ENCODE results near the gene EHBP1L1. TPM values are rescaled to one million over a fixed set of nuclear protein-coding genes. Genes with fewer than 3 reads are reported as not detected.

EHBP1L1 gene
- total and polyA plus RNA-seq, 5 donors from 2014 or later, result 7.8 to 143 (median 9.4) TPM

GRCh38 chr11:65574109-65574810 lies 1.6 kb upstream of the EHBP1L1 start:
- Mint-ChIP-seq H3K4me3 (peak overlapping the region; percentile 94 to 98 (median 95)), H3K36me3 (no peaks in the 10 kb centered on the region), H3K4me1 (peaks cover 0 to 73% (median 32%) of the 10 kb centered on the region in 4 donors), H3K27me3 (peaks cover 9% of the 10 kb centered on the region), H3K9me3 (peaks cover 0 to 2% (median 0%) of the 10 kb centered on the region in 7 donors), H3K27ac (peak overlapping the region; percentile 97 to 98 (median 97))
- DNase-seq, result peak; percentile 80 to 88 (median 86)
- Histone ChIP-seq H3K4me3 (ENCODE audit: low read depth, low read length) (peak overlapping the region; percentile 96), H3K9me3 (ENCODE audit: control insufficient read depth in 2 of 2, low read length in 2 of 2) (no peaks in the 10 kb centered on the region), H3K27me3 (ENCODE audit: control insufficient read depth, insufficient read depth, low read length) (no peaks in the 10 kb centered on the region), H3K36me3 (ENCODE audit: control insufficient read depth, insufficient read depth, low read length) (peaks cover 6% of the 10 kb centered on the region), H3K4me1 (ENCODE audit: control insufficient read depth, insufficient read depth, low read length, poor library complexity, severe bottlenecking) (peaks cover 80% of the 10 kb centered on the region), H3K27ac (ENCODE audit: insufficient read depth, low read length, poor library complexity, severe bottlenecking) (peak overlapping the region; percentile 100)
- ATAC-seq (ENCODE audit: low read depth in 2 of 2), result peak; percentile 26 to 29

GRCh38 chr11:65574811-65575567 lies 864 bp upstream of the EHBP1L1 start:
- peaks cover 0 to 2% (median 0%) of the 10 kb centered on the region in 7 donors for H3K9me3 Mint-ChIP-seq
- H3K4me1 Mint-ChIP-seq, result peaks cover 0 to 69% (median 28%) of the 10 kb centered on the region in 4 donors
- H3K4me3 ChIP-seq (ENCODE audit: low read depth, low read length), result peak overlapping the region; percentile 96
- peak overlapping the region; percentile 95 to 98 (median 97) for H3K27ac Mint-ChIP-seq
- ATAC-seq (ENCODE audit: low read depth in 2 of 2) (no peak), DNase-seq (peak in 2 of 3 donors; percentile 48 to 70)
- H3K4me3 Mint-ChIP-seq, result peak overlapping the region; percentile 94 to 97 (median 95)
- no peaks in the 10 kb centered on the region for H3K27me3 ChIP-seq (ENCODE audit: control insufficient read depth, insufficient read depth, low read length)
- peaks cover 5% of the 10 kb centered on the region for H3K27me3 Mint-ChIP-seq
- peaks cover 13% of the 10 kb centered on the region for H3K36me3 ChIP-seq (ENCODE audit: control insufficient read depth, insufficient read depth, low read length)
- peaks cover 74% of the 10 kb centered on the region for H3K4me1 ChIP-seq (ENCODE audit: control insufficient read depth, insufficient read depth, low read length, poor library complexity, severe bottlenecking)
- no peaks in the 10 kb centered on the region for H3K9me3 ChIP-seq (ENCODE audit: control insufficient read depth in 2 of 2, low read length in 2 of 2)
- H3K36me3 Mint-ChIP-seq, result peaks cover 1% of the 10 kb centered on the region
- H3K27ac ChIP-seq (ENCODE audit: insufficient read depth, low read length, poor library complexity, severe bottlenecking), result peak overlapping the region; percentile 100

- peak overlapping the region; percentile 84 to 93 (median 86) for H3K4me3 Mint-ChIP-seq
- Histone ChIP-seq H3K4me1 (ENCODE audit: control insufficient read depth, insufficient read depth, low read length, poor library complexity, severe bottlenecking) (peaks cover 64% of the 10 kb centered on the region), H3K27me3 (ENCODE audit: control insufficient read depth, insufficient read depth, low read length) (no peaks in the 10 kb centered on the region), H3K36me3 (ENCODE audit: control insufficient read depth, insufficient read depth, low read length) (peaks cover 26% of the 10 kb centered on the region), H3K9me3 (ENCODE audit: control insufficient read depth in 2 of 2, low read length in 2 of 2) (no peaks in the 10 kb centered on the region), H3K4me3 (ENCODE audit: low read depth, low read length) (peak overlapping the region; percentile 68), H3K27ac (ENCODE audit: insufficient read depth, low read length, poor library complexity, severe bottlenecking) (peak overlapping the region; percentile 100)
- ATAC-seq (ENCODE audit: low read depth in 2 of 2) (no peak), DNase-seq (no peak)
- peaks cover 3% of the 10 kb centered on the region for H3K36me3 Mint-ChIP-seq
- no peaks in the 10 kb centered on the region for H3K27me3 Mint-ChIP-seq
- H3K27ac Mint-ChIP-seq, result peak overlapping the region in 2 of 3 donors; percentile 51 to 85
- H3K9me3 Mint-ChIP-seq, result peaks cover 0 to 1% (median 0%) of the 10 kb centered on the region in 7 donors
- H3K4me1 Mint-ChIP-seq, result peaks cover 0 to 59% (median 22%) of the 10 kb centered on the region in 4 donors
Measured at GRCh38 chr11:65576232-65576866, 496 bp downstream of the EHBP1L1 start.

GRCh38 chr11:65576867-65577755 lies 1.3 kb downstream of the EHBP1L1 start:
- Mint-ChIP-seq H3K36me3 (peaks cover 3% of the 10 kb centered on the region), H3K27me3 (no peaks in the 10 kb centered on the region), H3K27ac (peak overlapping the region; percentile 51 to 85 (median 66)), H3K4me3 (peak overlapping the region; percentile 84 to 93 (median 86)), H3K4me1 (peaks cover 0 to 51% (median 18%) of the 10 kb centered on the region in 4 donors), H3K9me3 (peaks cover 0 to 1% (median 0%) of the 10 kb centered on the region in 7 donors)
- Histone ChIP-seq H3K27ac (ENCODE audit: insufficient read depth, low read length, poor library complexity, severe bottlenecking) (peak overlapping the region; percentile 100), H3K27me3 (ENCODE audit: control insufficient read depth, insufficient read depth, low read length) (no peaks in the 10 kb centered on the region), H3K4me3 (ENCODE audit: low read depth, low read length) (peak overlapping the region; percentile 68), H3K9me3 (ENCODE audit: control insufficient read depth in 2 of 2, low read length in 2 of 2) (no peaks in the 10 kb centered on the region), H3K4me1 (ENCODE audit: control insufficient read depth, insufficient read depth, low read length, poor library complexity, severe bottlenecking) (peaks cover 56% of the 10 kb centered on the region), H3K36me3 (ENCODE audit: control insufficient read depth, insufficient read depth, low read length) (peaks cover 30% of the 10 kb centered on the region)
- no peak for DNase-seq
- ATAC-seq (ENCODE audit: low read depth in 2 of 2), result no peak

- Histone ChIP-seq H3K27me3 (ENCODE audit: control insufficient read depth, insufficient read depth, low read length) (no peaks in the 10 kb centered on the region), H3K4me1 (ENCODE audit: control insufficient read depth, insufficient read depth, low read length, poor library complexity, severe bottlenecking) (peaks cover 54% of the 10 kb centered on the region), H3K27ac (ENCODE audit: insufficient read depth, low read length, poor library complexity, severe bottlenecking) (peak overlapping the region; percentile 100), H3K4me3 (ENCODE audit: low read depth, low read length) (peak overlapping the region; percentile 26), H3K36me3 (ENCODE audit: control insufficient read depth, insufficient read depth, low read length) (peaks cover 30% of the 10 kb centered on the region), H3K9me3 (ENCODE audit: control insufficient read depth in 2 of 2, low read length in 2 of 2) (no peaks in the 10 kb centered on the region)
- Mint-ChIP-seq H3K9me3 (no peaks in the 10 kb centered on the region), H3K27ac (peak overlapping the region in 2 of 3 donors; percentile 66 to 85), H3K36me3 (peaks cover 8% of the 10 kb centered on the region), H3K4me1 (peaks cover 0 to 52% (median 18%) of the 10 kb centered on the region in 4 donors), H3K4me3 (peak overlapping the region; percentile 72 to 93 (median 85)), H3K27me3 (no peaks in the 10 kb centered on the region)
- ATAC-seq (ENCODE audit: low read depth in 2 of 2) (no peak), DNase-seq (no peak)
Measured at GRCh38 chr11:65577756-65578109, 1.9 kb downstream of the EHBP1L1 start.

- no peaks in the 10 kb centered on the region for H3K9me3 Mint-ChIP-seq
- ATAC-seq (ENCODE audit: low read depth in 2 of 2) (no peak), DNase-seq (no peak)
- H3K4me1 Mint-ChIP-seq, result peaks cover 0 to 54% (median 19%) of the 10 kb centered on the region in 4 donors
- H3K27me3 ChIP-seq (ENCODE audit: control insufficient read depth, insufficient read depth, low read length), result no peaks in the 10 kb centered on the region
- H3K4me3 ChIP-seq (ENCODE audit: low read depth, low read length), result no peak overlapping the region
- H3K9me3 ChIP-seq (ENCODE audit: control insufficient read depth in 2 of 2, low read length in 2 of 2), result no peaks in the 10 kb centered on the region
- H3K36me3 Mint-ChIP-seq, result peaks cover 12% of the 10 kb centered on the region
- no peaks in the 10 kb centered on the region for H3K27me3 Mint-ChIP-seq
- H3K27ac ChIP-seq (ENCODE audit: insufficient read depth, low read length, poor library complexity, severe bottlenecking), result no peak overlapping the region
- peaks cover 50% of the 10 kb centered on the region for H3K4me1 ChIP-seq (ENCODE audit: control insufficient read depth, insufficient read depth, low read length, poor library complexity, severe bottlenecking)
- peak overlapping the region; percentile 65 to 86 (median 78) for H3K4me3 Mint-ChIP-seq
- H3K36me3 ChIP-seq (ENCODE audit: control insufficient read depth, insufficient read depth, low read length), result peaks cover 30% of the 10 kb centered on the region
- H3K27ac Mint-ChIP-seq, result peak overlapping the region in 2 of 3 donors; percentile 85 to 90
Measured at GRCh38 chr11:65578134-65578533, 2.3 kb downstream of the EHBP1L1 start.

- no peaks in the 10 kb centered on the region for H3K27me3 Mint-ChIP-seq
- no peaks in the 10 kb centered on the region for H3K27me3 ChIP-seq (ENCODE audit: control insufficient read depth, insufficient read depth, low read length)
Measured at GRCh38 chr11:65578667-65579066, 2.8 kb downstream of the EHBP1L1 start.

More at GRCh38 chr11:65578667-65579066, 2.8 kb downstream of the EHBP1L1 start:
- no peaks in the 10 kb centered on the region for H3K9me3 ChIP-seq (ENCODE audit: control insufficient read depth in 2 of 2, low read length in 2 of 2)
- Mint-ChIP-seq H3K4me1 (peaks cover 0 to 52% (median 21%) of the 10 kb centered on the region in 4 donors), H3K4me3 (peak overlapping the region; percentile 8 to 84 (median 68)), H3K36me3 (peaks cover 15% of the 10 kb centered on the region), H3K9me3 (no peaks in the 10 kb centered on the region), H3K27ac (peak overlapping the region in 2 of 3 donors; percentile 85 to 90)
- peaks cover 45% of the 10 kb centered on the region for H3K4me1 ChIP-seq (ENCODE audit: control insufficient read depth, insufficient read depth, low read length, poor library complexity, severe bottlenecking)
- H3K4me3 ChIP-seq (ENCODE audit: low read depth, low read length), result no peak overlapping the region
- no peak for ATAC-seq (ENCODE audit: low read depth in 2 of 2)
- no peak overlapping the region for H3K27ac ChIP-seq (ENCODE audit: insufficient read depth, low read length, poor library complexity, severe bottlenecking)
- DNase-seq, result no peak
- peaks cover 30% of the 10 kb centered on the region for H3K36me3 ChIP-seq (ENCODE audit: control insufficient read depth, insufficient read depth, low read length)

Measured in CD4-positive, CD25-positive, alpha-beta regulatory T cell (primary cell).